ENCODE measurements around the gene PLCB4. TPM values are rescaled to one million over a fixed set of nuclear protein-coding genes. Genes with fewer than 3 reads are reported as not detected.

Gene PLCB4
- total RNA-seq, 4 donors from 2014 or later: 30.7 to 61.8 (median 47.6) TPM

DNA sequence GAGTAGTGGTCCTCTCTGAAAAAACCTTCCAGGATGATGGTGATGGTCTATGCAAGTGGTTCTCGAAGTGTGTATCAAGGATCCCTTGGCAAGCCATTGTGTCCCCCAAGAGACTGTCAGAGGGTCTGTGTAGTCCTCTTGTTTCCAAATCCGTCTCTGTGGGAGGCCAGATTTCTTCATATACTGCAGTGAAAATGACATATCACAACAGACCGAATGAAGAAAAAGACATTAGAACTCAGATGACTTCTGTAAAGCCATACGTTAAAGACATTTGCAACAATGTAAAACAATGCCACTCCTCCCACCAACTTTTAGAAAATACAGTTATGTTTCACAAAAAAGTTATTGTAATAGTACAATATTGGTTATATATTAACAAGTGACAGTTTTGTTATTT lies 418.3 kb downstream of the PLCB4 start:
- H3K36me3 ChIP-seq: no peaks in the 10 kb centered on the region
- TF ChIP-seq EP300 (IDR thresholded peaks at IDR 0.05): no peak
- TF ChIP-seq POLR2A (IDR thresholded peaks at IDR 0.05; ENCODE audit: low read depth): no peak
- TF ChIP-seq, protein P1, sequence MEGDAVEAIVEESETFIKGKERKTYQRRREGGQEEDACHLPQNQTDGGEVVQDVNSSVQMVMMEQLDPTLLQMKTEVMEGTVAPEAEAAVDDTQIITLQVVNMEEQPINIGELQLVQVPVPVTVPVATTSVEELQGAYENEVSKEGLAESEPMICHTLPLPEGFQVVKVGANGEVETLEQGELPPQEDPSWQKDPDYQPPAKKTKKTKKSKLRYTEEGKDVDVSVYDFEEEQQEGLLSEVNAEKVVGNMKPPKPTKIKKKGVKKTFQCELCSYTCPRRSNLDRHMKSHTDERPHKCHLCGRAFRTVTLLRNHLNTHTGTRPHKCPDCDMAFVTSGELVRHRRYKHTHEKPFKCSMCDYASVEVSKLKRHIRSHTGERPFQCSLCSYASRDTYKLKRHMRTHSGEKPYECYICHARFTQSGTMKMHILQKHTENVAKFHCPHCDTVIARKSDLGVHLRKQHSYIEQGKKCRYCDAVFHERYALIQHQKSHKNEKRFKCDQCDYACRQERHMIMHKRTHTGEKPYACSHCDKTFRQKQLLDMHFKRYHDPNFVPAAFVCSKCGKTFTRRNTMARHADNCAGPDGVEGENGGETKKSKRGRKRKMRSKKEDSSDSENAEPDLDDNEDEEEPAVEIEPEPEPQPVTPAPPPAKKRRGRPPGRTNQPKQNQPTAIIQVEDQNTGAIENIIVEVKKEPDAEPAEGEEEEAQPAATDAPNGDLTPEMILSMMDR (IDR thresholded peaks at IDR 0.05): no peak
- no peak for TF ChIP-seq POLR2AphosphoS5 (IDR thresholded peaks at IDR 0.05)
- no peak for DNase-seq (ENCODE audit: extremely low spot score)
- no peaks in the 10 kb centered on the region for H3K27me3 ChIP-seq
- intact Hi-C loops (cut with DNase I): no loop called here
- H3K4me3 ChIP-seq: no peak overlapping the region
- no peaks in the 10 kb centered on the region for H3K9me3 ChIP-seq
- no peak overlapping the region for H3K27ac ChIP-seq (replicated peaks in 1 of 4)
- peaks cover 0 to under 1% (median 0%) of the 10 kb centered on the region in 4 donors for H3K4me1 ChIP-seq
- WGBS: 81% methylated on average over 4 of the region's 4 CpGs

DNA sequence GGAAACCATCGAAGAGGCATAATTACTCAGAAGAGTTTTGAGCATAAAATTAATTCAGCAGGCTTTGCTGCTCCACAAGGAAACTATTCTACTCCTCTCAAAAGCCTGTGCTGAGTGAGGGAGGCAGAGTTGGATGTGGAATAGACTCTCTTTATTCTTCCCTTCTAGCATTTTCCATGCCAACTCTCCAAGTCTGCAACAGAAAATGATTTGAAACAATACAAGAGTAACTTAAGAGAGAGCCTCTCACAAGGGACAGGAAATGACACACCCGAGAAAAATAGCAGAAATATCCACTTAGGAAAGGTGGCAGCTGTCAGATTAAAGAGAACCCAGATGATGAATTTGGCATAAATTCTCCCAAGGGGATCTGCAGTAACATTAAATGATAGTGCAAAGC lies 419.2 kb downstream of the PLCB4 start:
- no peaks in the 10 kb centered on the region for H3K27me3 ChIP-seq
- H3K27ac ChIP-seq (replicated peaks in 1 of 4): no peak overlapping the region
- intact Hi-C loops (cut with DNase I): no loop called here
- H3K36me3 ChIP-seq: no peaks in the 10 kb centered on the region
- H3K4me3 ChIP-seq: no peak overlapping the region
- peaks cover 0 to 6% (median 2%) of the 10 kb centered on the region in 4 donors for H3K4me1 ChIP-seq
- WGBS: 62% methylated on average over 2 of the region's 2 CpGs
- no peak for DNase-seq (ENCODE audit: extremely low spot score)
- TF ChIP-seq EP300 (IDR thresholded peaks at IDR 0.05) (no peak), POLR2AphosphoS5 (IDR thresholded peaks at IDR 0.05) (no peak), POLR2A (IDR thresholded peaks at IDR 0.05; ENCODE audit: low read depth) (no peak)
- TF ChIP-seq, protein P1 (IDR thresholded peaks at IDR 0.05): no peak
- H3K9me3 ChIP-seq: no peaks in the 10 kb centered on the region

DNA sequence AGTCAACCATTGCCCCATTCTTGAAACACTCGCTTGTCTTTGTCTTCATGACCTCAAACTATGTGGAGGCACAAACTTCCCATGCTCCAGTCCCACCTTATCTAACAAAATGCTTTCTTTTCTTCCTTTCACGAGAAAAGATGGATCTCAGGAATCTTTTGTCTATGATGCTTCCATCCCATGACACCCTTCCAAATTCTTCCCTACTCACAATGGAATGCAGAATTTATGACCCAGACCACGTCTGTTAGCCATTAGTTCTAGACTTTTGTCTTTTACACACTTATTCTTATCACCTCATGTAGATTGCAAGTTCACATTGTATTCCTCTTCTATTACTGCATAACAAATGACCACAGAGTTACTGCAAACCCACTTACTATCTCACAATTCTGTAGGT lies 421.3 kb downstream of the PLCB4 start:
- H3K36me3 ChIP-seq: no peaks in the 10 kb centered on the region
- WGBS: 82% methylated on average over 3 of the region's 3 CpGs
- intact Hi-C loops (cut with DNase I): no loop called here
- TF ChIP-seq, protein P1 (IDR thresholded peaks at IDR 0.05): no peak
- TF ChIP-seq POLR2A (IDR thresholded peaks at IDR 0.05; ENCODE audit: low read depth) (no peak), EP300 (IDR thresholded peaks at IDR 0.05) (no peak), POLR2AphosphoS5 (IDR thresholded peaks at IDR 0.05) (no peak)
- DNase-seq (ENCODE audit: extremely low spot score): no peak
- peaks cover 0 to 13% (median 12%) of the 10 kb centered on the region in 4 donors for H3K4me1 ChIP-seq
- no peaks in the 10 kb centered on the region for H3K27me3 ChIP-seq
- H3K27ac ChIP-seq (replicated peaks in 1 of 4): no peak overlapping the region
- no peaks in the 10 kb centered on the region for H3K9me3 ChIP-seq
- no peak overlapping the region for H3K4me3 ChIP-seq

DNA sequence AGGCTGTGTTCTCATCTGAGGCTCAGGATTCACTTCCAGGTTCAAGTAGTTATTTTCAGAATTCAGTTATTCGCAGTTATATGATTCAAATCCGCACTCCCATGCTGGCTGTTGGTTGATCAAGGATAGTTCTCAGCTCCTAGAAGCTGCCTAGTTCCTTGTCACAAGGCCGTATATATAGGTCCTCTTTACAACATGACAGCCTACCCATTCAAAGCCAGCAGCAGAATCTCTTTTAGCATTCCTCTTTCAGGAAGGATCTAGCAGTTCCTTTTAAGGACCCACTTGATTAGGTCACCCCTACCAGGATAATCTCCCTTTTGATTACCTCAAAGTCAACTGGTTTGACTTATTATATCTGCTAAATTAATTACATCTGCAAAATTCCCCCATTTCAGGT lies 421.7 kb downstream of the PLCB4 start:
- DNase-seq (ENCODE audit: extremely low spot score): no peak
- no peak overlapping the region for H3K27ac ChIP-seq (replicated peaks in 1 of 4)
- H3K4me3 ChIP-seq: no peak overlapping the region
- intact Hi-C loops (cut with DNase I): no loop called here
- 96% methylated on average over 3 of the region's 3 CpGs for WGBS
- no peaks in the 10 kb centered on the region for H3K36me3 ChIP-seq
- TF ChIP-seq POLR2A (IDR thresholded peaks at IDR 0.05; ENCODE audit: low read depth): no peak
- no peak for TF ChIP-seq EP300 (IDR thresholded peaks at IDR 0.05)
- TF ChIP-seq POLR2AphosphoS5 (IDR thresholded peaks at IDR 0.05): no peak
- TF ChIP-seq, protein P1 (IDR thresholded peaks at IDR 0.05): no peak
- no peaks in the 10 kb centered on the region for H3K27me3 ChIP-seq
- peaks cover 0 to 16% (median 12%) of the 10 kb centered on the region in 4 donors for H3K4me1 ChIP-seq
- no peaks in the 10 kb centered on the region for H3K9me3 ChIP-seq

DNA sequence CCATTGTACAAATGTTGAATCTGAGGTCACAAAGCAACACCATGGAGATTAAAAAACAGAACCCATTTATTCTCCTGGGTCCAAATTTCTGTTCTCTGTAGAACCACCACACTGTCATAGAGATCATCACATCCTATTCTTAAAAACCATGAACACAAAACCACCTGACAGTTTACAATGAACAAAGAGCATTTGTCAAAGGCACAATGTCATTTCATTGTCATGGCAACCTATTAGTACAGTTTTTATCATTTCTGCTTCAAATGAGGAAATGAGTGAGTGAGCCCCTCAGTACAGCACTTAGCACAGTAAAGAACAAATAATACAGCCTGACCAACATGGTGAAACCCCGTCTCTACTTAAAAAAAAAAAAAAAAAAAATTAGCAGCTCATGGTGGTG lies 422.4 kb downstream of the PLCB4 start:
- Histone ChIP-seq H3K9me3 (no peaks in the 10 kb centered on the region), H3K4me3 (no peak overlapping the region), H3K27me3 (no peaks in the 10 kb centered on the region), H3K36me3 (no peaks in the 10 kb centered on the region), H3K4me1 (peaks cover 0 to 18% (median 12%) of the 10 kb centered on the region in 4 donors), H3K27ac (replicated peaks in 1 of 4) (no peak overlapping the region)
- TF ChIP-seq EP300 (IDR thresholded peaks at IDR 0.05): no peak
- DNase-seq (ENCODE audit: extremely low spot score): no peak
- intact Hi-C loops (cut with DNase I): no loop called here
- 91% methylated on average over 1 of the region's 1 CpG for WGBS
